HepG2 (cell line): ENCODE data around the gene BCL2A1. TPM values are rescaled to one million over a fixed set of nuclear protein-coding genes. Genes with fewer than 3 reads are reported as not detected.

Experiments used
- GZF1 ChIP-seq: sonication (generic); formaldehyde crosslinking; IDR thresholded peaks from 2 replicates; pipeline ENCODE4 v1.5.1; 2020; ENCODE audit warnings: mild to moderate bottlenecking, missing genetic modification reagents
- HNF1A ChIP-seq, 2 experiments: sonication (generic) in 1 of 2; formaldehyde crosslinking in 1 of 2; IDR thresholded peaks; 2 replicates each; pipeline versions ENCODE4 v1.4.0 to v1.6.1; 2016 to 2020; ENCODE audit warnings: borderline replicate concordance in 1 of 2, low read depth in 1 of 2, mild to moderate bottlenecking in 1 of 2, missing genetic modification reagents in 1 of 2
- NR2F6 ChIP-seq, 2 experiments: IDR thresholded peaks; 2 replicates each; pipeline ENCODE4 v1.6.1; 2016; ENCODE audit warnings: antibody characterized with exemption in 1 of 2, mild to moderate bottlenecking in 1 of 2
- SIN3A ChIP-seq: IDR thresholded peaks from 2 replicates; pipeline ENCODE4 v1.6.1; 2011; ENCODE audit warnings: low read depth, mild to moderate bottlenecking, control low read depth, low read length, borderline replicate concordance
- ZBTB20 ChIP-seq: sonication (generic); formaldehyde crosslinking; IDR thresholded peaks from 2 replicates; pipeline ENCODE4 v1.8.1; 2023; ENCODE audit warnings: missing genetic modification reagents, low read depth, mild to moderate bottlenecking, borderline replicate concordance
- ZNF639 ChIP-seq: conservative IDR thresholded peaks from 2 replicates; pipeline ENCODE4 v1.6.1; 2018; ENCODE audit warnings: missing genetic modification reagents
- ZNF761 ChIP-seq: sonication (generic); formaldehyde crosslinking; conservative IDR thresholded peaks from 2 replicates; pipeline ENCODE4 v1.4.0; 2020; ENCODE audit warnings: mild to moderate bottlenecking, missing genetic modification reagents
- ZSCAN25 ChIP-seq: sonication (generic); formaldehyde crosslinking; IDR thresholded peaks from 2 replicates; pipeline ENCODE4 v1.8.0; 2022; ENCODE audit warnings: mild to moderate bottlenecking, missing genetic modification reagents
- polyA plus RNA-seq, 8 experiments: library from polyadenylated mRNA; depleted of rRNA in 3 of 8; stranded (reverse) in 7 of 8; unstranded in 1 of 8; fragments of >200 nt; fragmentation: Illumina TruSeq in 4 of 8; extraction: Trizol in 4 of 8; gene quantifications; 2 replicates each; pipeline versions ENCODE4 v1.2.1 to v1.2.3, GENCODE V29; 2011 to 2016; ENCODE audit warnings: low read depth in 4 of 8, missing spikeins in 1 of 8, mixed read lengths in 1 of 8; ENCODE audit not compliant: insufficient read depth in 1 of 8
- total RNA-seq, 5 experiments: library from RNA; depleted of rRNA; stranded (reverse); fragments of >200 nt; fragmentation: Illumina TruSeq; extraction: Trizol; gene quantifications; 2 replicates each; pipeline ENCODE4 v1.2.3, GENCODE V29; 2016; ENCODE audit warnings: low read depth in 1 of 5

The BCL2A1 gene
- total and polyA plus RNA-seq, 2 of the 13 experiments (the other 11 are each of a cell fraction or from before 2014, with no cell fraction given) = 0.08 to 0.31 TPM

DNA sequence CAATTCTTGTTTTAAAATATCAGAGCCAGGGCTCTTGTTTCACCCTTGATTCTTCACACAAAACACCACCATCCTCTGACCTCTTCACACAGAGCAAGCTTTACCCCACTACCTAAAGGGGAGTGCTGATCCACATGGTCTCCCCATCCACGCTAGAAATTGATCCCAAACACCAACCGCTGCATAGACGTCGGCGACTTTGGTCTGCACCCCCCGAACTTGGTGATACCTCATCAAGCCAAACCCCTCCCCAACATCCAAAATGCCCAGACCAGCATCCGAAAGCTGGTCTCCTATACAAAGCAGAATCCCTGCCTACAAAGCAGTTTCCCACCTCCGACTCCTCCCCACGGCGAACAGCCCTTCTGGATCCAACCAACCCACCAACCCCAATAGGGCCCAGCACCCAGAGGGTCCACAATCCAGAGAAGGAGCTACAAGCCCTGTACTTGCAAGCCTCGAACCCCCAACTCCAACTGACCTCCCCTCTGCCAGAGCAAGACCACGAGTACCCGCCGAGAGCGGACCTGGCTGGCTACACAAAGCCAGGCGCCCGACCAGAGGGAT, 48.4 kb downstream of the BCL2A1 start (continued):
- no peak for TF ChIP-seq HNF1A (IDR thresholded peaks at IDR 0.05; ENCODE audit: low read depth)
- no peak for TF ChIP-seq HNF1A (CRISPR knock-in tag; IDR thresholded peaks at IDR 0.05; ENCODE audit: borderline replicate concordance)
- TF ChIP-seq ZSCAN25 (CRISPR knock-in tag) = 0 out of 2 replicates have a peak, but pooled peaks have one; percentile 9
- TF ChIP-seq SIN3A = 0 out of 2 replicates have a peak, but pooled peaks have one; percentile 57
- 0 out of 2 replicates have a peak, but pooled peaks have one; percentile 56 for TF ChIP-seq ZBTB20 (CRISPR knock-in tag)
- TF ChIP-seq ZNF639 (CRISPR knock-in tag) = peak; percentile 8; the same call in 1 of the 2 replicates
- TF ChIP-seq NR2F6 (IDR thresholded peaks at IDR 0.05) = no peak
- TF ChIP-seq NR2F6 (CRISPR knock-in tag; IDR thresholded peaks at IDR 0.05) = 0 out of 2 replicates have a peak, but pooled peaks have one; percentile 0
- 0 out of 2 replicates have a peak, but pooled peaks have one; percentile 8 for TF ChIP-seq ZNF761
- 0 out of 2 replicates have a peak, but pooled peaks have one; percentile 16 for TF ChIP-seq GZF1 (CRISPR knock-in tag)
- TF ChIP-seq, all 625 proteins: peak for 21
